ENCODE results near the gene ACY1.

ACY1 gene

DNA sequence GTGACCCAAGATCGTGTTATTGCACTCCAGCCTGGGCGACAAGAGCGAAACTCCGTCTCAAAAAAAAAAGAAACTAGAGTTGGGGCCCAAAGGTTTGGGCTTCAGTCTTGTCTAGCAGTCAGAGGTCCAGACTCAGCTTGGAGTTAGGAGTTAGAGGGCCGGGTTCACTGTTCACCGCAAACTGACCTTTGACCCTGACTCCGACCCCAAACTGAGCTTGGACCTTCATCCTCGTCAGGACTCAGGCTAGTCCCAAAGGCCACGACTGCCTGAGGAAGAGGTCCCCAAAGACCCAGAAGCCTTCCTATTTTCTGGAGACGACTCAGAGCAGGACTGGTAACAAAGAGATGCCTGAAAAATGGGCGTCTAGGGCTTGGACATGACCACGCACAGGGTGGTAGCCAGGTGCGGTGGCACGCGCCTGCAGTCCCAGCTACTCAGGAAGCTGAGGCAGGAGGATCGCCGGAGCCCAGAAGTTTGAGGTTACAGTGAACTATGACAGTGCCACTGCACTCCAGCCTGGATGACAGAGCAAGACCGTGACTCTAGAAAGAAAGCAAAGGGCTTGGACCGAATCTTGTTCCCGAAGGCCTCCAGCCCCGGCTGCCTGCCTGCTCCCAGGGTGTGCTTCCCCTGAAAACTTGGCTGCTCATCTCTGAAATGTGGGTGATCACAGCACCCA is 35.1 kb downstream of the ACY1 start:
- no peak for ATAC-seq
- TF ChIP-seq GLIS3 (CRISPR knock-in tag; IDR thresholded peaks at IDR 0.05) (no peak), SNAI2 (CRISPR knock-in tag; IDR thresholded peaks at IDR 0.05) (no peak), ESRRG (CRISPR knock-in tag; IDR thresholded peaks at IDR 0.05) (no peak), ZNF8 (CRISPR knock-in tag; IDR thresholded peaks at IDR 0.05) (no peak), ZFP3 (CRISPR knock-in tag; IDR thresholded peaks at IDR 0.05) (no peak), RARB (CRISPR knock-in tag; IDR thresholded peaks at IDR 0.05) (no peak), TOX (CRISPR knock-in tag; IDR thresholded peaks at IDR 0.05; ENCODE audit: borderline replicate concordance) (no peak), BACH2 (CRISPR knock-in tag; IDR thresholded peaks at IDR 0.05; ENCODE audit: borderline replicate concordance) (no peak), ZC3H10 (CRISPR knock-in tag; IDR thresholded peaks at IDR 0.05) (no peak), ZNF565 (CRISPR knock-in tag; conservative IDR thresholded peaks at IDR 0.05; ENCODE audit: low read depth) (no peak), ARNTL (CRISPR knock-in tag; IDR thresholded peaks at IDR 0.05; ENCODE audit: borderline replicate concordance, low read depth) (no peak), OSR1 (CRISPR knock-in tag; IDR thresholded peaks at IDR 0.05) (no peak), ZNF70 (CRISPR knock-in tag; IDR thresholded peaks at IDR 0.05) (no peak), CSDC2 (CRISPR knock-in tag; IDR thresholded peaks at IDR 0.05) (no peak)
- TF ChIP-seq, protein P1, sequence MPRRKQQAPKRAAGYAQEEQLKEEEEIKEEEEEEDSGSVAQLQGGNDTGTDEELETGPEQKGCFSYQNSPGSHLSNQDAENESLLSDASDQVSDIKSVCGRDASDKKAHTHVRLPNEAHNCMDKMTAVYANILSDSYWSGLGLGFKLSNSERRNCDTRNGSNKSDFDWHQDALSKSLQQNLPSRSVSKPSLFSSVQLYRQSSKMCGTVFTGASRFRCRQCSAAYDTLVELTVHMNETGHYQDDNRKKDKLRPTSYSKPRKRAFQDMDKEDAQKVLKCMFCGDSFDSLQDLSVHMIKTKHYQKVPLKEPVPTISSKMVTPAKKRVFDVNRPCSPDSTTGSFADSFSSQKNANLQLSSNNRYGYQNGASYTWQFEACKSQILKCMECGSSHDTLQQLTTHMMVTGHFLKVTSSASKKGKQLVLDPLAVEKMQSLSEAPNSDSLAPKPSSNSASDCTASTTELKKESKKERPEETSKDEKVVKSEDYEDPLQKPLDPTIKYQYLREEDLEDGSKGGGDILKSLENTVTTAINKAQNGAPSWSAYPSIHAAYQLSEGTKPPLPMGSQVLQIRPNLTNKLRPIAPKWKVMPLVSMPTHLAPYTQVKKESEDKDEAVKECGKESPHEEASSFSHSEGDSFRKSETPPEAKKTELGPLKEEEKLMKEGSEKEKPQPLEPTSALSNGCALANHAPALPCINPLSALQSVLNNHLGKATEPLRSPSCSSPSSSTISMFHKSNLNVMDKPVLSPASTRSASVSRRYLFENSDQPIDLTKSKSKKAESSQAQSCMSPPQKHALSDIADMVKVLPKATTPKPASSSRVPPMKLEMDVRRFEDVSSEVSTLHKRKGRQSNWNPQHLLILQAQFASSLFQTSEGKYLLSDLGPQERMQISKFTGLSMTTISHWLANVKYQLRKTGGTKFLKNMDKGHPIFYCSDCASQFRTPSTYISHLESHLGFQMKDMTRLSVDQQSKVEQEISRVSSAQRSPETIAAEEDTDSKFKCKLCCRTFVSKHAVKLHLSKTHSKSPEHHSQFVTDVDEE (CRISPR knock-in tag; IDR thresholded peaks at IDR 0.05), result no peak
- TF ChIP-seq, protein P2, sequence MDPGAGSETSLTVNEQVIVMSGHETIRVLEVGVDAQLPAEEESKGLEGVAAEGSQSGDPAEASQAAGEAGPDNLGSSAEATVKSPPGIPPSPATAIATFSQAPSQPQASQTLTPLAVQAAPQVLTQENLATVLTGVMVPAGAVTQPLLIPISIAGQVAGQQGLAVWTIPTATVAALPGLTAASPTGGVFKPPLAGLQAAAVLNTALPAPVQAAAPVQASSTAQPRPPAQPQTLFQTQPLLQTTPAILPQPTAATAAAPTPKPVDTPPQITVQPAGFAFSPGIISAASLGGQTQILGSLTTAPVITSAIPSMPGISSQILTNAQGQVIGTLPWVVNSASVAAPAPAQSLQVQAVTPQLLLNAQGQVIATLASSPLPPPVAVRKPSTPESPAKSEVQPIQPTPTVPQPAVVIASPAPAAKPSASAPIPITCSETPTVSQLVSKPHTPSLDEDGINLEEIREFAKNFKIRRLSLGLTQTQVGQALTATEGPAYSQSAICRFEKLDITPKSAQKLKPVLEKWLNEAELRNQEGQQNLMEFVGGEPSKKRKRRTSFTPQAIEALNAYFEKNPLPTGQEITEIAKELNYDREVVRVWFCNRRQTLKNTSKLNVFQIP (CRISPR knock-in tag; IDR thresholded peaks at IDR 0.05; ENCODE audit: borderline replicate concordance, low read depth), result no peak
- TF ChIP-seq, protein P3, sequence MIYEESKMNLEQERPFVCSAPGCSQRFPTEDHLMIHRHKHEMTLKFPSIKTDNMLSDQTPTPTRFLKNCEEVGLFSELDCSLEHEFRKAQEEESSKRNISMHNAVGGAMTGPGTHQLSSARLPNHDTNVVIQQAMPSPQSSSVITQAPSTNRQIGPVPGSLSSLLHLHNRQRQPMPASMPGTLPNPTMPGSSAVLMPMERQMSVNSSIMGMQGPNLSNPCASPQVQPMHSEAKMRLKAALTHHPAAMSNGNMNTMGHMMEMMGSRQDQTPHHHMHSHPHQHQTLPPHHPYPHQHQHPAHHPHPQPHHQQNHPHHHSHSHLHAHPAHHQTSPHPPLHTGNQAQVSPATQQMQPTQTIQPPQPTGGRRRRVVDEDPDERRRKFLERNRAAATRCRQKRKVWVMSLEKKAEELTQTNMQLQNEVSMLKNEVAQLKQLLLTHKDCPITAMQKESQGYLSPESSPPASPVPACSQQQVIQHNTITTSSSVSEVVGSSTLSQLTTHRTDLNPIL (CRISPR knock-in tag; IDR thresholded peaks at IDR 0.05; ENCODE audit: low read depth), result no peak
- TF ChIP-seq, protein P4, sequence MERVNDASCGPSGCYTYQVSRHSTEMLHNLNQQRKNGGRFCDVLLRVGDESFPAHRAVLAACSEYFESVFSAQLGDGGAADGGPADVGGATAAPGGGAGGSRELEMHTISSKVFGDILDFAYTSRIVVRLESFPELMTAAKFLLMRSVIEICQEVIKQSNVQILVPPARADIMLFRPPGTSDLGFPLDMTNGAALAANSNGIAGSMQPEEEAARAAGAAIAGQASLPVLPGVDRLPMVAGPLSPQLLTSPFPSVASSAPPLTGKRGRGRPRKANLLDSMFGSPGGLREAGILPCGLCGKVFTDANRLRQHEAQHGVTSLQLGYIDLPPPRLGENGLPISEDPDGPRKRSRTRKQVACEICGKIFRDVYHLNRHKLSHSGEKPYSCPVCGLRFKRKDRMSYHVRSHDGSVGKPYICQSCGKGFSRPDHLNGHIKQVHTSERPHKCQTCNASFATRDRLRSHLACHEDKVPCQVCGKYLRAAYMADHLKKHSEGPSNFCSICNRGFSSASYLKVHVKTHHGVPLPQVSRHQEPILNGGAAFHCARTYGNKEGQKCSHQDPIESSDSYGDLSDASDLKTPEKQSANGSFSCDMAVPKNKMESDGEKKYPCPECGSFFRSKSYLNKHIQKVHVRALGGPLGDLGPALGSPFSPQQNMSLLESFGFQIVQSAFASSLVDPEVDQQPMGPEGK (CRISPR knock-in tag; IDR thresholded peaks at IDR 0.05; ENCODE audit: borderline replicate concordance), result no peak

DNA sequence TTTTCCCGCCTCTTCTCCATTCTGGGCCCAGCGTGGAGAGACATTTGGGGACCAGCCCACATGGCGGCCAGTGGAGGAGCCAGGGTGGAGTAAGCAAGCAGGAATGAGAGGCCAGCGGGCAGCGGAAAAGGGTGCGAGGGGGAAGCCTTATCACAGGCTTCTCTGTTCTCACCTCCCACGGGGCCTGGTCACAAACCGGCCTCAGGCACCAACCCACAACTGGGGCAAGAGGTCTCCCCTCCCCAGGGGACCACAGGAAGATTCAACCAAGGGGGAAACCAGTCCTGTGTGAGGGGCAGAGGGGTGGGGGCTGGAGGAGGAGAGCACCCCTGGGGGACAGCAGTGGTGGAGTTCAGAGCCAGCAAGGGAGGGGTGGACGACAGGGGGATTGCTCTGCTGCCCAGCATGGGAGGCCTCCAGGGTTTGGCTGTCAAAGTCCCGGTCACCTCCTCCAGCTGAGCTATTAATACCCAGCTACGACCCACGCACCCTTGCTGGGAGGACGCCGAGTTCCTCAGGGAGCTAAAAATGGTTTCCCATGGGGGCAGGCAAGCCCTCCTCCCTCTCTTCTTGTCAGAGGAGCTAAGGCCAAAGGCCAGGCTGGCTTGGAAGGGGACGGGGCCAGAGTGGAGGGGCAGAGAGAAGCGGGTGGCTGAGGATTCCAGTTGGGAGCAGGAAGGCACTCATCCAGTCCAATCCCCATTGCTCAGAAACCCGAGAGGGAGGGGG is 36.2 kb downstream of the ACY1 start:
- ATAC-seq, result no peak
- TF ChIP-seq, protein P1 (CRISPR knock-in tag; IDR thresholded peaks at IDR 0.05), result no peak
- TF ChIP-seq, protein P4 (CRISPR knock-in tag; IDR thresholded peaks at IDR 0.05; ENCODE audit: borderline replicate concordance), result no peak
- no peak for TF ChIP-seq ESRRG (CRISPR knock-in tag; IDR thresholded peaks at IDR 0.05)
